Measurements from ENCODE around the gene NDUFS1. TPM values are rescaled to one million over a fixed set of nuclear protein-coding genes. Genes with fewer than 3 reads are reported as not detected.

The NDUFS1 gene
- total RNA-seq, 1 donor from 2014 or later, result 16.4 TPM

DNA sequence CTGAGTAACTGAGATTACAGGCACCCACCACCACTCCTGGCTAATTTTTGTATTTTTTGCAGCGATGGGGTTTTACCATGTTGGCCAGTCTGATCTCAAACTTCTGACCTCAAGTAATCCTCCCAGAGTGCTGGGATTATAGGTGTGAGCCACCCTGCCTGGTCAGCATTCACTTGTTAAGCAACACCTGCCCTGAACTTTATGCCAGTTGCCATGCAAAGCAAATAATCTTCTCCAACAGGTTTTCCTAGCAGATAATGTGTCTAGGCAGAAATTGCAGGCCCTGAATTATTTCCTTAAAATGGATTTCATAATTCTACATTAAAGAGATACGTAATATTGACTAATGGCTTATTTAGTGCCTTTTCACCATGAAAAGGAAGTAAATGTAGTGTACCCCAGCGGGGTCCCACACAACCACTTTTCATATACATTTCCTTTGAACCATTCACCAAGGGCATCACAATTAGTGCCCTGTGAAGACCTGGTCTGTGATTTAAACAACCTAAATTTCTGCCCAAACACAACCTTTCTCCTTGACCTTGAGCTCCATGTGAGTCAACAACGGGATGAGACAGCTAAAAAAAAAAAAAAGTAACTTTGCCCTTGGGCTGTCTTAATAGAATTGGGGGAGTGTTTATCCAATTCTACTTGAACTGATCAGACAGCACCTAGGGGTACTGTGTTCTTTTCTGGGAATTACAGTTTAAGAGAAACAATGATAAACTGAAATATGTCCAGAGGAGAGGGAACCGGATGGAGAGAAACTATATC is 42.0 kb upstream of the NDUFS1 start:
- Histone ChIP-seq H3K27me3 (no peaks in the 10 kb centered on the region), H3K36me3 (no peaks in the 10 kb centered on the region), H3K27ac (no peak overlapping the region), H3K4me3 (no peak overlapping the region), H3K4me1 (no peaks in the 10 kb centered on the region), H3K9me3 (no peaks in the 10 kb centered on the region)
- TF ChIP-seq, protein P1, sequence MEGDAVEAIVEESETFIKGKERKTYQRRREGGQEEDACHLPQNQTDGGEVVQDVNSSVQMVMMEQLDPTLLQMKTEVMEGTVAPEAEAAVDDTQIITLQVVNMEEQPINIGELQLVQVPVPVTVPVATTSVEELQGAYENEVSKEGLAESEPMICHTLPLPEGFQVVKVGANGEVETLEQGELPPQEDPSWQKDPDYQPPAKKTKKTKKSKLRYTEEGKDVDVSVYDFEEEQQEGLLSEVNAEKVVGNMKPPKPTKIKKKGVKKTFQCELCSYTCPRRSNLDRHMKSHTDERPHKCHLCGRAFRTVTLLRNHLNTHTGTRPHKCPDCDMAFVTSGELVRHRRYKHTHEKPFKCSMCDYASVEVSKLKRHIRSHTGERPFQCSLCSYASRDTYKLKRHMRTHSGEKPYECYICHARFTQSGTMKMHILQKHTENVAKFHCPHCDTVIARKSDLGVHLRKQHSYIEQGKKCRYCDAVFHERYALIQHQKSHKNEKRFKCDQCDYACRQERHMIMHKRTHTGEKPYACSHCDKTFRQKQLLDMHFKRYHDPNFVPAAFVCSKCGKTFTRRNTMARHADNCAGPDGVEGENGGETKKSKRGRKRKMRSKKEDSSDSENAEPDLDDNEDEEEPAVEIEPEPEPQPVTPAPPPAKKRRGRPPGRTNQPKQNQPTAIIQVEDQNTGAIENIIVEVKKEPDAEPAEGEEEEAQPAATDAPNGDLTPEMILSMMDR (IDR thresholded peaks at IDR 0.05), result no peak
- DNase-seq (ENCODE audit: low spot score in 2 of 2), result no peak
- intact Hi-C loops (cut with DNase I), result no loop called here

DNA sequence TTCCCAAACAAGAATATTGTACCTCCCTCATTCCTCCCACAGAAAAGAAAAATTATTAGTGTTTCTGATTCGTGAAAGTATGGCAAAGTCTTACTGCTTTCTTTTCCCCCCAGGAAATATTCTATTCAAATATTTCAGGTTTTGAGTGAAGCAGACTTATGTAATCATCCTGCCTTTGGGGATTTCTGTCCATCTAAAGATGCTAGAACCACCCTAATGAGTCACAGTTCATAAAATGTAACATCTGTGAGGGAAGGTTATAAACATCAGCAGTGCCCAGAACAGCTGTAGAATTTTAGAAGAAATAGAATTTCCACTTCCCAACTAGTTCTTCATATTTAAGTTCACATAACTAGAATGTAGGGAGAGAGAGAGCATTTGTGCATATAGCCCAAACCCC is 39.4 kb upstream of the NDUFS1 start:
- no peak for DNase-seq (ENCODE audit: low spot score in 2 of 2)
- Histone ChIP-seq H3K4me3 (no peak overlapping the region), H3K4me1 (no peaks in the 10 kb centered on the region), H3K27me3 (no peaks in the 10 kb centered on the region), H3K9me3 (no peaks in the 10 kb centered on the region), H3K27ac (no peak overlapping the region), H3K36me3 (no peaks in the 10 kb centered on the region)
- TF ChIP-seq, protein P1 (IDR thresholded peaks at IDR 0.05), result no peak
- intact Hi-C loops (cut with DNase I), result no loop called here

DNA sequence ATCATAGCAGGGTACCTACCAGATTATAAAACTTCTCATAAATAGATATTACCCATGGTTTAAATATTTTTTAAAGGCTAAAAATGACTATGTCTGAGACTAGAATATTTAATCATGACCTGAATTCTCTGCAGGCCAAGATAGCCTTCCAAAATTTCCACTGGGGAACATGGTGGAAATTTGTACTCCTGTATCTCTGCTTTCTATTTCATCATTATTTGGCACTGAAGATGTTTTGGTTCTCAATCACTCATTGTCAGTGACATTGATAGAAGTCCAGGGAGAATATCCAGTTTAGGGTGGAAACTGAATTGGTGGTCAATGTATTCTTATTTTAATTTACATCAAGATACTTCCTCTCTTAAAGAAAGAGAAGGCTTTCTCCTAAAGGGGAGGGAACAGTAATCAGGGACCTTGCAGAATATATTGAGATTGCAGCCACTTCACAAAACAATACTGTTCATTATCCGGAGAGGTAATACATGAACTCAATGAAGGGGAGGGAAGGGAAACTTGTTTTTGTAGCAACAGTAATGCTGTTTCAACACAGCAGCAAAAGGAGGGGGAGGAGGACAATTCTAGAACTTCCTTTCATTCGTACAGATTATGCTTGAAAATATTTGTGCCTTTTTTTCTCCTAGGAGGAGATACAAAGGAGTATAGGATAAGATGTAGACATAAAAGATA is 34.6 kb upstream of the NDUFS1 start:
- TF ChIP-seq, protein P1 (IDR thresholded peaks at IDR 0.05), result no peak
- Histone ChIP-seq H3K4me3 (no peak overlapping the region), H3K27ac (no peak overlapping the region), H3K4me1 (no peaks in the 10 kb centered on the region), H3K36me3 (no peaks in the 10 kb centered on the region), H3K27me3 (no peaks in the 10 kb centered on the region), H3K9me3 (no peaks in the 10 kb centered on the region)
- no peak for DNase-seq (ENCODE audit: low spot score in 2 of 2)
- intact Hi-C loops (cut with DNase I), result no loop called here

DNA sequence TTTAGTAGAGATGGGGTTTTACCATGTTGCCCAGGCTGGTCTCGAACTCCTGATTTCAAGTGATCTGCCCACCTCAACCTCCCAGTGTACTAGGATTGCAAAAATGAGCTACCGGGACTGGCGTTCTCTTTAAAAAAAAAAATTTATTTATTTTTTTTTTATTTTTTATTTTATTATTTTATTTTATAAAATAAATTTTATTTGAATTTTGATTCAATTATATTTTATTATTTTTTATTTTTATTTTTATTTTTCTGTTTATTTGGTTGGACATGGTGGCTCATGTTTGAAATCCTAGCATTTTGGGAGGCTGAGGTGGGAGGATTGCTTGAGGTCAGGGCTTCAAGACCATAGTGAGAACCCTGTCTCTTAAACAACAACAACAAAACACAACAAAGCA is 32.9 kb upstream of the NDUFS1 start:
- intact Hi-C loops (cut with DNase I), result no loop called here
- TF ChIP-seq, protein P1 (IDR thresholded peaks at IDR 0.05), result no peak

DNA sequence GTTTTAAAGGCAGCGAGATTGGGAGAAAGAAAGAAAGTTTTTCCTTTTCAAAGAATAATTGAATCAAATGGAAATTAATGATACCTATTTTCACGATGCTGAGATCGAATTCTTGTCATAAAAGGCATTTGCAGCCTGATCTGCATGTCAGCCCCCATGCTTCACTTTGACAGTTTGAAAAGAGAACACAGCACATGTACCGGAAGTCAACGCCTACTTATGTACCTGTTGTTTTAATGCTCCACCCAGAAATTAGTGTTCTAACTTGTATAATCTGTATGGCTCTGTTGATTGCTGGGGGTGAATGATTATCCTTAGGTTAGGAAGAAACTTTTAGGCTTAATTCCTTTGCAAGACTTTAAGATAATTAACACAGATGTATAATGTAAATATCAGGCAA is 31.4 kb upstream of the NDUFS1 start:
- H3K9me3 ChIP-seq, result no peaks in the 10 kb centered on the region
- H3K4me1 ChIP-seq, result no peaks in the 10 kb centered on the region
- intact Hi-C loops (cut with DNase I), result no loop called here
- H3K27ac ChIP-seq, result no peak overlapping the region
- TF ChIP-seq, protein P1 (IDR thresholded peaks at IDR 0.05), result no peak
- no peak overlapping the region for H3K4me3 ChIP-seq
- H3K27me3 ChIP-seq, result no peaks in the 10 kb centered on the region
- no peak for DNase-seq (ENCODE audit: low spot score in 2 of 2)
- no peaks in the 10 kb centered on the region for H3K36me3 ChIP-seq

More for the DNA sequence above, 32.9 kb upstream of the NDUFS1 start:
- Histone ChIP-seq H3K9me3 (no peaks in the 10 kb centered on the region), H3K4me3 (no peak overlapping the region), H3K4me1 (no peaks in the 10 kb centered on the region), H3K27me3 (no peaks in the 10 kb centered on the region), H3K36me3 (no peaks in the 10 kb centered on the region), H3K27ac (no peak overlapping the region)
- DNase-seq (ENCODE audit: low spot score in 2 of 2), result no peak
